Endothelial cell of umbilical vein (primary cell): Measurements from ENCODE around the gene LONP1. TPM values are rescaled to one million over a fixed set of nuclear protein-coding genes. Genes with fewer than 3 reads are reported as not detected.

Experiments
- BruUV-seq: library from RNA; stranded (reverse); fragments of 400-500 nt; replicated peaks from 2 replicates; lab custom pipeline; 2021; lab: Mats Ljungman, UMichigan
- CTCF ChIA-PET: fragments of 300-600, 350-600 bp; sonication (Branson Sonifier 250); formaldehyde crosslinking; loops from one replicate; lab custom pipeline; 2021; ENCODE audit warnings: antibody characterized with exemption, inconsistent platforms; lab: Charles Lee
- POLR2A ChIA-PET: fragments of 300-600, 350-600 bp; sonication (Branson Sonifier 250); formaldehyde crosslinking; loops from one replicate; lab custom pipeline; 2021; ENCODE audit warnings: antibody characterized with exemption, inconsistent platforms; lab: Charles Lee
- DNase-seq: peaks from one replicate; pipeline ENCODE4 v3.0.0-alpha.2; 2011; ENCODE audit warnings: low read depth, low spot score
- FAIRE-seq: peaks from 2 replicates; lab custom pipeline; 2011; peaks lifted over from hg19 to GRCh38; lab: Jason Lieb, UNC
- H2AFZ ChIP-seq: 2 replicates; pipeline ENCODE4 v1.6.0; 2012; ENCODE audit warnings: low read depth, low read length, control low read depth, inconsistent platforms
- H3K27ac ChIP-seq: 2 replicates; pipeline ENCODE4 v1.5.1; 2011; ENCODE audit warnings: low read depth, mild to moderate bottlenecking, control low read depth, low read length, moderate library complexity; ENCODE audit not compliant: insufficient read depth
- H3K27me3 ChIP-seq, 2 experiments: 2 replicates each; pipeline versions ENCODE4 v1.6.0 to v1.6.1; 2011; ENCODE audit warnings: low read length in 2 of 2, mixed read lengths in 1 of 2; ENCODE audit not compliant: control insufficient read depth in 2 of 2, insufficient read depth in 2 of 2
- H3K36me3 ChIP-seq, 2 experiments: 2 replicates in 1 of 2; 3 replicates in 1 of 2; pipeline ENCODE4 v1.5.1; 2011; ENCODE audit warnings: low read length in 2 of 2, mild to moderate bottlenecking in 1 of 2, moderate library complexity in 1 of 2; ENCODE audit not compliant: control insufficient read depth in 2 of 2, insufficient read depth in 2 of 2; ENCODE audit errors: extremely low read depth in 1 of 2
- H3K4me1 ChIP-seq: 3 replicates; pipeline ENCODE4 v1.5.1; 2011; ENCODE audit warnings: mild to moderate bottlenecking, low read length; ENCODE audit not compliant: control insufficient read depth, insufficient read depth; ENCODE audit errors: extremely low read depth
- H3K4me2 ChIP-seq: 2 replicates; pipeline ENCODE4 v1.6.1; 2011; ENCODE audit warnings: low read length, control low read depth, mixed read lengths; ENCODE audit not compliant: insufficient read depth
- H3K4me3 ChIP-seq, 3 experiments: fragments of 200-600 bp in 1 of 3; sonication (generic), shearing (Covaris generic) in 1 of 3; replicated peaks in 1 of 3; 2 replicates each; pipeline ENCODE4 v1.5.1; 2011 to 2016; ENCODE audit warnings: control low read depth in 3 of 3, low read length in 3 of 3, mild to moderate bottlenecking in 2 of 3, inconsistent platforms in 1 of 3, low read depth in 1 of 3, moderate library complexity in 1 of 3; ENCODE audit not compliant: insufficient read depth in 1 of 3
- H3K79me2 ChIP-seq: 2 replicates; pipeline ENCODE4 v1.6.0; 2012; ENCODE audit warnings: low read length, inconsistent platforms; ENCODE audit not compliant: control insufficient read depth, insufficient read depth
- H3K9ac ChIP-seq: replicated peaks from 2 replicates; pipeline ENCODE3; 2011; ENCODE audit warnings: low read length, control low read depth; ENCODE audit not compliant: insufficient read depth; ENCODE audit errors: extremely low read depth
- H3K9me1 ChIP-seq: replicated peaks from 3 replicates; pipeline ENCODE4 v1.6.0; 2011; ENCODE audit warnings: mild to moderate bottlenecking, low read length; ENCODE audit not compliant: control insufficient read depth, insufficient read depth; ENCODE audit errors: extremely low read depth
- H3K9me3 ChIP-seq: replicated peaks from 2 replicates; pipeline ENCODE4 v1.5.1; 2012; ENCODE audit warnings: low read length, inconsistent platforms; ENCODE audit not compliant: control insufficient read depth, insufficient read depth
- H4K20me1 ChIP-seq: replicated peaks from 2 replicates; pipeline ENCODE3; 2011; ENCODE audit warnings: mild to moderate bottlenecking, low read length; ENCODE audit not compliant: control insufficient read depth, insufficient read depth; ENCODE audit errors: extremely low read depth
- CTCF ChIP-seq, 2 donors: IDR thresholded peaks; 1 replicate in 1 of 2; 2 replicates in 1 of 2; pipeline ENCODE4 v1.5.1; 2011; ENCODE audit warnings: low read length in 2 of 2, mild to moderate bottlenecking in 2 of 2, moderate library complexity in 2 of 2, control low read depth in 1 of 2, inconsistent platforms in 1 of 2, low read depth in 1 of 2; ENCODE audit not compliant: insufficient read depth in 1 of 2; ENCODE audit errors: extremely low read depth in 1 of 2
- EZH2 ChIP-seq: IDR thresholded peaks from 2 replicates; pipeline ENCODE4 v1.6.1; 2012; ENCODE audit warnings: borderline replicate concordance, low read depth, mild to moderate bottlenecking, moderate library complexity, low read length, inconsistent platforms; ENCODE audit not compliant: severe bottlenecking
- FOS ChIP-seq: IDR thresholded peaks from 2 replicates; pipeline ENCODE4 v1.6.1; 2011; ENCODE audit warnings: mild to moderate bottlenecking, low read length, moderate library complexity, borderline replicate concordance; ENCODE audit not compliant: insufficient read depth
- GATA2 ChIP-seq: IDR thresholded peaks from 2 replicates; pipeline ENCODE4 v1.7.0; 2011; ENCODE audit warnings: low read depth, mild to moderate bottlenecking, moderate library complexity, mixed read lengths, low read length; ENCODE audit not compliant: insufficient read length, insufficient read depth
- JUN ChIP-seq: IDR thresholded peaks from 2 replicates; pipeline ENCODE4 v1.6.1; 2011; ENCODE audit warnings: borderline replicate concordance, low read depth; ENCODE audit not compliant: insufficient read length, insufficient read depth
- MAX ChIP-seq: IDR thresholded peaks from 2 replicates; pipeline ENCODE4 v1.6.1; 2011; ENCODE audit not compliant: insufficient read depth, insufficient read length
- MYC ChIP-seq: IDR thresholded peaks from one replicate; pipeline ENCODE4 v1.6.1; 2011; ENCODE audit warnings: mild to moderate bottlenecking, low read depth, low read length
- POLR2A ChIP-seq: IDR thresholded peaks from 2 replicates; pipeline ENCODE4 v1.6.1; 2012; ENCODE audit warnings: low read depth, mild to moderate bottlenecking, control low read depth, low read length
- POLR2AphosphoS5 ChIP-seq: IDR thresholded peaks from 2 replicates; pipeline ENCODE4 v1.6.1; 2012; ENCODE audit warnings: low read depth, mild to moderate bottlenecking, control low read depth, low read length, moderate library complexity; ENCODE audit not compliant: insufficient read depth
- dilution Hi-C: fragments of 300-500 bp; cut with MboI; formaldehyde crosslinking; loops from one replicate; pipeline ENCODE4 v1.15.0; 2019; ENCODE audit warnings: low sequenced_read_pairs; ENCODE audit not compliant: extremely low pct_ligation_motif_present
- intact Hi-C: fragments of 100-400 bp; cut with micrococcal nuclease; formaldehyde crosslinking; loops from one replicate; pipeline ENCODE4 v1.10.0; 2022
- polyA plus RNA-seq, 4 experiments: library from polyadenylated mRNA; depleted of rRNA in 3 of 4; stranded (reverse) in 3 of 4; unstranded in 1 of 4; fragments of >200 nt; gene quantifications; 2 replicates each; pipeline versions ENCODE4 v1.2.1 to v1.2.3, GENCODE V29; 2011 to 2012; ENCODE audit warnings: missing spikeins in 1 of 4
- total RNA-seq: library from RNA; stranded (reverse); gene quantifications from 2 replicates; pipeline ENCODE4 v1.2.3, GENCODE V29; 2021

LONP1 gene
- total and polyA plus RNA-seq, 2 donors (not counting 3 experiments of a cell fraction or from before 2014, with no cell fraction given) = 70.0 to 95.7 TPM

GRCh38 chr19:5663904-5664303, 56.0 kb downstream of the LONP1 start:
- DNase-seq = no peak
- Histone ChIP-seq H3K79me2 (no peaks in the 10 kb centered on the region), H3K4me3 (no peak overlapping the region), H3K9me3 (no peaks in the 10 kb centered on the region), H3K27ac (no peak overlapping the region), H3K9ac (no peak overlapping the region), H3K4me1 (no peaks in the 10 kb centered on the region), H3K4me2 (no peak overlapping the region), H4K20me1 (no peaks in the 10 kb centered on the region), H3K27me3 (no peaks in the 10 kb centered on the region), H3K9me1 (no peaks in the 10 kb centered on the region), H3K36me3 (peaks cover 21 to 61% of the 10 kb centered on the region in 2 experiments), H2AFZ (no peak overlapping the region)
- TF ChIP-seq FOS (no peak), CTCF (IDR thresholded peaks at IDR 0.05; ENCODE audit: extremely low read depth in 1 of 2, insufficient read depth in 1 of 2, low read depth in 1 of 2, low read length in 2 of 2) (no peak), GATA2 (no peak), EZH2 (no peak), POLR2A (no peak), MAX (no peak), POLR2AphosphoS5 (no peak), JUN (no peak), MYC (no peak)
- CTCF ChIA-PET = no interaction called here
- BruUV-seq = no TSS peak
- intact Hi-C loops = no loop called here
- POLR2A ChIA-PET = no interaction called here
- no peak for FAIRE-seq
- dilution Hi-C loops = no loop called here
